H1 (cell line): Measurements from ENCODE around the gene TGFB2. TPM values are rescaled to one million over a fixed set of nuclear protein-coding genes. Genes with fewer than 3 reads are reported as not detected.

ENCODE experiments used
- CBX5 ChIP-seq: fragments of 300-800, 300-1000 bp; sonication (generic); IDR thresholded peaks from 2 replicates; pipeline ENCODE4 v1.7.1; 2016; ENCODE audit warnings: antibody characterized with exemption, low read length, low read depth
- CHD2 ChIP-seq: IDR thresholded peaks from 2 replicates; pipeline ENCODE4 v1.6.1; 2012; ENCODE audit warnings: low read length, improper control_type of control experiment
- CHD7 ChIP-seq: fragments of 300-600 bp; sonication (generic); IDR thresholded peaks from 2 replicates; pipeline ENCODE4 v1.7.1; 2012; ENCODE audit warnings: low read length, moderate library complexity, mild to moderate bottlenecking, inconsistent platforms; ENCODE audit not compliant: insufficient replicate concordance
- CTBP2 ChIP-seq: IDR thresholded peaks from 2 replicates; pipeline ENCODE4 v1.7.0; 2011; ENCODE audit warnings: borderline replicate concordance, mild to moderate bottlenecking, moderate library complexity, mixed read lengths, low read length; ENCODE audit not compliant: insufficient read depth, insufficient read length
- GABPA ChIP-seq: IDR thresholded peaks from 2 replicates; pipeline ENCODE4 v1.6.1; 2011; ENCODE audit warnings: mild to moderate bottlenecking, low read length, moderate library complexity, borderline replicate concordance; ENCODE audit not compliant: insufficient read depth
- HDAC2 ChIP-seq, 2 experiments: fragments of 300-600 bp in 1 of 2; sonication (generic) in 1 of 2; IDR thresholded peaks; 2 replicates each; pipeline ENCODE4 v1.6.1; 2011 to 2012; ENCODE audit warnings: low read depth in 2 of 2, low read length in 2 of 2, mild to moderate bottlenecking in 2 of 2, moderate library complexity in 2 of 2, borderline replicate concordance in 1 of 2, inconsistent platforms in 1 of 2
- JUN ChIP-seq: IDR thresholded peaks from 2 replicates; pipeline ENCODE4 v1.6.1; 2011; ENCODE audit warnings: low read depth, mild to moderate bottlenecking, improper control_type of control experiment, low read length
- KDM1A ChIP-seq: fragments of 200-600, 300-600 bp; sonication (generic); IDR thresholded peaks from 2 replicates; pipeline ENCODE4 v1.7.1; 2016; ENCODE audit warnings: mild to moderate bottlenecking, low read length, borderline replicate concordance
- NANOG ChIP-seq: IDR thresholded peaks from 2 replicates; pipeline ENCODE4 v1.6.1; 2011; ENCODE audit warnings: low read length, low read depth, mild to moderate bottlenecking, inconsistent platforms; ENCODE audit not compliant: insufficient read depth, poor library complexity, severe bottlenecking
- POLR2AphosphoS5 ChIP-seq: IDR thresholded peaks from 2 replicates; pipeline ENCODE4 v1.6.1; 2011; ENCODE audit warnings: low read depth, low read length
- SP2 ChIP-seq: IDR thresholded peaks from 2 replicates; pipeline ENCODE4 v1.6.1; 2012; ENCODE audit warnings: mild to moderate bottlenecking, low read length, inconsistent platforms
- TAF1 ChIP-seq: IDR thresholded peaks from 2 replicates; pipeline ENCODE4 v1.6.1; 2011; ENCODE audit warnings: mild to moderate bottlenecking, low read depth, low read length
- polyA plus RNA-seq, 7 experiments: library from polyadenylated mRNA; depleted of rRNA in 3 of 7; stranded (reverse) in 5 of 7; unstranded in 2 of 7; fragments of >200 nt in 5 of 7; fragments of 200-250 nt in 2 of 7; gene quantifications; 1 replicate in 5 of 7; 2 replicates in 1 of 7; 4 replicates in 1 of 7; pipeline versions ENCODE4 v1.2.1 to v1.2.3, GENCODE V29; 2011 to 2013; ENCODE audit warnings: missing spikeins in 2 of 7, mixed read lengths in 2 of 7
- total RNA-seq: library from RNA; stranded (reverse); fragmentation: NEBNext Ultra II Directional; extraction: Animal tissue kit (Norgen Biotek cat#: 25700); gene quantifications from 2 replicates; pipeline ENCODE4 v1.2.1, GENCODE V29; 2021

Gene TGFB2
- total and polyA plus RNA-seq, 2 of the 8 experiments (the other 6 are each of a cell fraction or from before 2014, with no cell fraction given) = 0.26 to 0.84 TPM

- TF ChIP-seq CHD7 = no peak
- TF ChIP-seq JUN = no peak
- no peak for TF ChIP-seq KDM1A
- no peak for TF ChIP-seq POLR2AphosphoS5
- TF ChIP-seq SP2 = no peak
- no peak for TF ChIP-seq TAF1
- no peak for TF ChIP-seq CHD2
- no peak for TF ChIP-seq CBX5
- TF ChIP-seq CTBP2 = no peak
- TF ChIP-seq NANOG = no peak
- no peak for TF ChIP-seq HDAC2 (IDR thresholded peaks at IDR 0.05; ENCODE audit: borderline replicate concordance in 1 of 2, low read depth in 2 of 2, low read length in 2 of 2)
- TF ChIP-seq GABPA = no peak
Measured at GRCh38 chr1:218462116-218462515, 117.0 kb downstream of the TGFB2 start (continued).
